ENCODE data around the gene MIPOL1.

DNA sequence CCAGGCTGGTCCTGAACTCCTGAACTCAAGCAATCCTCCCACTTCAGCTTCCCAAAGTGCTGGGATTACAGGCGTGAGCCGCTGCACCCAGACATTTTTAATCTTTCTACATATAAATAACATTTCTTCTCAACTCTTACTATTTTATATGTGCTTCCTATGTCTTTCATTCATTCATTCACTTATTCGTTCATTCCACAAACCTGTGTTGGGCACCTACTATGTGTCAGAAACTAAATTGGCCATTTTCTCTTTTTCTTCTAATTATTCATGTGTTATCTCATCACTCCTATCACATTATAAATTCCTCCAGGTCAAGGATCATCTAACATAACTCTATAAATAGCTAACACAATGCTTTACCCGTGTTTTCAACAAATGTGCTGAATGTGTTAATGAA is 373.7 kb downstream of the MIPOL1 start:
- TF ChIP-seq CTCF (IDR thresholded peaks at IDR 0.05) = no peak
- TF ChIP-seq POLR2A (IDR thresholded peaks at IDR 0.05) = no peak
